ELF-1 (cell line): ENCODE measurements around the gene TRHDE.

Experiments
- DNase-seq: peaks from one replicate; pipeline ENCODE4 v3.0.0-alpha.2; 2016; ENCODE audit warnings: low read depth, low spot score

TRHDE gene

GRCh38 chr12:72434999-72435398 is 162.8 kb downstream of the TRHDE start:
- DNase-seq, result no peak

GRCh38 chr12:72442217-72442616 is 170.0 kb downstream of the TRHDE start:
- no peak for DNase-seq

DNA sequence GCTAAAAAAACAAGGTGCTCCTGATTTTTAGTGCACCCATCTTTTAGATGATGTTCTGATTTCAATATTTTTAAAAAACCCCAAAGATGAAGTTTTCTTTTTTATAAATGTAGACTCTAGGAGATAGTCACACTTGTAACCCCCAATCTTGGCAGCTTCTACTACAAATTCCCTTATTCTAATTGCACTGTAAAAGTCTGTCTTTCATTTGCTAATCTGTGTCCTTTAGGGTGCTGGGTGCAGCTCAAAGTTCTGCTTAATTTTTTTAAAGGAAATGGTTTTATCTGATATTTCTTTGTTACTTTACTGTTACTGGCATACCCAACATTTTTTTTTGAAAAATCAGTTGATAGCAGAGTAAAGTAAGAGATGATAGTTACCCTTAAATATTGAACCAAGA is 172.0 kb downstream of the TRHDE start:
- DNase-seq, result no peak

- DNase-seq, result no peak
Measured at GRCh38 chr12:72444566-72444965, 172.4 kb downstream of the TRHDE start.

DNA sequence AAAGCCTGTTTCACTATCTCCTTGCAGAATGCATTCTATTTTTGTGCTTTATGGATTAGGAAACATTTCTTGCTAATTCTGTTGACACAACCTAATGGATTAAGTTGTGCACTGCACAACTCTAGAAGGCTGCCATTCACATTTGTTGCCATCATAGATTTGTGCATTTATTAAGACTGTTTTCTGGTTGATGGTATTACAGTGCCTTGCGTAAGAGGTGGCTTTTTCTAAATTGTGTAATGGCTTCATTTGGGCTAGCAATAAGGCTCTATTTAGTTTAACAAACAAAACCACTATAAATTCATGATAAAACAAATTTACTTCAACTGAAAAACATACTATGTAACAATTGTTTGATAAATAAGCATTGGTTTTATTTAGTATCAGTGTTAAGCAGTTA is 175.9 kb downstream of the TRHDE start:
- DNase-seq, result no peak

- DNase-seq, result no peak
Measured at GRCh38 chr12:72448805-72449204, 176.6 kb downstream of the TRHDE start.

DNA sequence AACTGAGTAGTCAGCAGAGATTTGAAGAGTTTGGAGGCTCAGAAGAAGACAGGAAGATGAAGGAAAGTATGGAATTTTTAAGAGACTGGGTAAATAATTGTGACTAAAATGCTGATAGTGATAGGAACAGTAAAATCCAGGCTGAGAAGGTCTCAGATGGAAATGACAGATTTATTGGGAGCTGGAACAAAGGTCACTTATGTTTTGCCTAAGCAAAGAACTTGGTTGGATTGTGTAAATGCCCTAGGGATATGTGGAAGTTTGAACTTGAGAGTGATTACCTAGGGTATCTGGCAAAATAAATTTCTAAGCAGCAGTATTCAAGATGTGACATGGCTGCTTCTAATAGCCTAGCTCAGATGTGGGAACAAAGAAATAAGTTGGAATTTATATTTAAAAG is 180.9 kb downstream of the TRHDE start:
- DNase-seq, result no peak

GRCh38 chr12:72453550-72453949 is 181.4 kb downstream of the TRHDE start:
- no peak for DNase-seq

DNA sequence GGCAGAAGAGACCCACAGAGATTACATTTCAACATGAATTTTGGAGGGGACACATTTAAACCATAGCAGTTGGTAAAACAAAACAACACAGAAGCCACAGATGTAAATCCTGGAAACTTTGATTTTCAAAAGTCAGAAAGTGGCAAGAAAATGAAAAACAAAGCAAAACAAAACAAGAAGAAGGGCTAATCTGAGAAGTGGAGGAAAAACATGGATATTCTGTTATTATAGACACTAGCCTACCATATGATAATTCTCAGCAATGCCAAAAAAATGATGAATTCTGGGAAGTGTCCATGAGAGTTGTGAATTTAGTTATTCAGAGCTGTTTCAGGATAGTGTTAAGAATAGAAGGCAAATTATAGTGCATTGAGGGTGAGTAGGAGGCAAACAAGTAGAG is 192.3 kb downstream of the TRHDE start:
- no peak for DNase-seq

DNA sequence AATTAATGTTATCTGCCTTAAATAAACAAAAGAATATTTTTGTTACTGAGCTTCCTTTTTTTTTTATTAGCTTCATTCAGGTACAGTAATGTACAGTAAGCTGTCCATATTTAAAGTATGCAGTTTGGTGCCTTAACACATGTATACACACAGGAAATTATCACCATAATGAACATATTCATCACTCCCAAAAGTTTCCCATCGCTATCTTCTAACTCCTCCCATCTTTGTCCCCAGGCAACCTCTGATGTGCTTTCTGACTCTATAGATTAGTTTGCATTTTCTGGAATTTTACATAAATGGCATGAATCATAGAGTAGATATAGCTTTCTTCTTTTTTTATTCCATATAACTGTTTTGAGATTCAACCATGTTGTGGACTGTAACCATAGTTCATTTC is 193.0 kb downstream of the TRHDE start:
- DNase-seq, result no peak

DNA sequence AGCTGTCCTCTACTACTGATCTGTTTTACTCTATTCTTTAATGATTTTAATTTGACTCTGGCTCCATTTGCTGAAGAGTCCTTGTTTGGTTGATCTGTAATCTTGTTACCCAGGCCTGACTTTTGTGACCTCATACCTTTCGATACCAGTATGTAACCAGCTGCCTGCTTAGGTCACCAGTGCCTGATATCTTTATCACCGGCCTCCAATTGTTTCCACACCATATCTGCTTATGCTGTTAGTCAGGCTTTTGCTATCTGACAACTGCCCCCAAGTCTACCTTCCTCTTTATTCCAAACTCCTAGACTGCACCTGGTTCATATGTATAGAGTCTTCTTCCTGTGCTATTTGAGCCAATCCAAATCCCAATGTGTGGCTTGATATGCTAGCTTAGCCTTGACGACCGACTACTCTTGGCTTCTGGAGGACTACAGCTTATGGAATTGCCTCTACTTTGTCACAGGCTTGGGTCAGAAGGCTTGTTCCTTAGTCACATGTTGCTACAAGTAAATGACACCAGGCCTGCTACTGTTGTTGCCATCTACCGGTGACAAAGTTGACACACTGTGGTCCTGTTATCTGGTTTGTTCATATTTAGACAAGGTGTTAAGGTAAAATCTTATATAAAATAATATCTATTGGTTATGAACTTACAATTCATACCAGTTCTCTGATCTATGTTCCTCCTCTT is 193.9 kb downstream of the TRHDE start:
- no peak for DNase-seq

DNA sequence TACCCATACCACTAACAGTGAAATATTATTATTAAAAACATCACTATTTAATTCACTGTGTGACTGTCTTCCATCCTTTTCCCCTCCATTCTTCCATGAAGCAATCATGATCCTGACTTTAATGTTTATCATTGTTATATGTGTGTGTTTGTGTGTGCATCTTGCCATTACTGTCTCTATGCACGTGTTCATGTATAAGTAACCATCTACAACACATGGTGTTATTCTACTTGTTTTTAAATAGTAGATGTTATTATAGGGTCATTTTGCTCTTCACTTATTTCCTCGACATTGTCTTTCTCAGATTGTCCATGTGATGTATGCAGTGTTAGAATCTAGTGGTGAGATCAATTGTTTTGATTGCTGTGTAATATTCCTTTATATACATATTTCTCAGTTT is 195.8 kb downstream of the TRHDE start:
- DNase-seq, result no peak

DNA sequence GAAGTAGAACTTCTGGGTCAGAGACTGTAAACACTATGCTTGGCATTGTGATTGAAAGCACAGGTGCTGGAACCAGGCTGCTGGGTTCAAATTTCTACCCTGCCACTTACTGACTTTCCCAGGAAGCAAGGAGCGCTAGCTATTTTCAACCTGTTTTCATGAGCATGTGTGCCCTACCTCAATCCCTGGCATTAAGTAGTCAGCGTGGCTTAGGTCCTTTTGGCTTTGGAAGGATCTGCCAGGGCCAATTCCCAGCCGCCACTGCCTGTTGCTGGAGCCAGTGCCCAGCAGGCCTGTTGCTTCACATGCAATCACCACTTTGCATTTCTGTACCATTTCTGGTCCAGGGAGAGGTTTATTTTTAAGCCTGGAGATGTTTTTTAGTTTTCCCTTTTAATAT is 196.3 kb downstream of the TRHDE start:
- no peak for DNase-seq

GRCh38 chr12:72471806-72472205 is 199.6 kb downstream of the TRHDE start:
- peak; percentile 10 for DNase-seq

GRCh38 chr12:72472350-72472749 is 200.2 kb downstream of the TRHDE start:
- no peak for DNase-seq

GRCh38 chr12:72476301-72476700 is 204.1 kb downstream of the TRHDE start:
- no peak for DNase-seq

DNA sequence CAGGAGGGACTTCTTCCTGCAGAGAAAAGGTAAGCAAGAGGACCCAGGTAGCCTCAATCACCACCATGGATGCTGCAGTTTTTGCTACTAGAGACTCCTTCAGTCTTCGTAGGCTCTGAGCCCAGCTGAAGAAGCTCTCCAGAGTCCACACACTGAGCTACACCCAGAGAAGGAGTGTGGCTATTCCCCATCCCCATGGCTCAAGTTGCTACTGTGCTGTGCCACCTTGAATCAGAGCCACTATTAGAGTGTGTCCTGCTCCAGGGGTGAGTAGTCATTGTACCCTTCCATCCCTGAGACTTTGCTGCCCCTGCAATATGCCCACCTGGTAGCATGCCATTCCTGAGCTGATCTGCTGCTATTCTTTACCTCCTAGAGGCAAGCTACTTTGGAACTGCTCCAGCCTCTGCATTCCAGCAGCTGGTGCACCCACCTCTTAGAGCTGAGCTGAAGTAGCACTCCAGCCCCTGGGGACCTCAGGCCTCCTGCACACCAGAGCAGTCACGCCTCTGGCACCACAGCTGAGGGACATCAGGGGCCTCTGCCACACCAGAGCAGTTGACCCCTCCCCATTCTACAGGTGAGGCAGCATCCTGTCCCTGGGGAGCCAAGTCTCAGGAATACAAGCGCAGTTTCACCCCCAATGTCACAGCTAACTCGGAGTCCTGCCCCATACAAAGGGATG is 213.0 kb downstream of the TRHDE start:
- DNase-seq, result no peak

GRCh38 chr12:72491426-72491825 is 219.3 kb downstream of the TRHDE start:
- no peak for DNase-seq

GRCh38 chr12:72493407-72493806 is 221.2 kb downstream of the TRHDE start:
- DNase-seq, result no peak

DNA sequence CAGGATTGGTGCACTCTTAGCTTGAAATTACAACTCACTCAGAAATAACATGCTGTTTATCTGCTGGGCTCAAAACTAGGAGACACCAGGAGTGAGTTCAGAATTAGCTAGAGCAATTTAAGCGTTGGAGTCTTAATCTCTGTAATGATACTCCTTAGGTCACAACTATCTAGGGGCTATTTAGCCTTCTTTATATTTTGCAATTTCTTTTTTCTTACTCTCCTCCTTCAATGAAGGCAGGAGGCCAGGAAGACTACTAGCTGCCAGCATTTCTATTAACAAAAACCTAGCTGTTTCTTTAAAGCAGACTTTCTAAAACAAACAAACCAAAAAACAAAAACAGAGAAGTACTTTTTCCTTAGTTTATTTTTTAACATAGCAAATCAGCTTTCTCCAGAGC is 226.2 kb downstream of the TRHDE start:
- DNase-seq, result no peak

- DNase-seq, result no peak
Measured at GRCh38 chr12:72499244-72499643, 227.1 kb downstream of the TRHDE start.

- no peak for DNase-seq
Measured at GRCh38 chr12:72502546-72502945, 230.4 kb downstream of the TRHDE start.

GRCh38 chr12:72505227-72505626 is 233.1 kb downstream of the TRHDE start:
- DNase-seq, result no peak

DNA sequence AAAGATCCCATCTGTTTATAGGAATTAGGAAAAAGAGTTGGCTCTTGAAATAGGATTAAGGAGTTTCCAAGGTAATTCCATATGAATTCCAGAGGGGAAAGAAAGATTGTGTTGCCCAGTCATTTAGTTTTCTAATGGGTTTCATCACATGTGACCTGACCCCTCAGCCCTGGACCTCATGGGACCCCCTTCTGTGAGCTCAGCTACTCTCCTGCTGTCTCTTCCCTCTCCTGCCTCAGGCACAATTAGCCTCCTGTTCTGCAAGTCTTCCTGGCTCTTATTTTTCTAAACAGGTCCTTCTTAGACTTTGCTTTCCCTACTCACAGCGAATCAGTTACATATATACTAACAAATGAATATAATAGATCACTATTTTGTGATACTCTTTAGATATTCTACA is 237.7 kb downstream of the TRHDE start:
- DNase-seq, result peak; percentile 54
